ENCODE data around the gene ERVK3-1.

ERVK3-1 gene

GRCh38 chr19:58349590-58349989, 44.4 kb downstream of the ERVK3-1 start:
- H3K27ac ChIP-seq: no peak overlapping the region
- DNase-seq (ENCODE audit: low spot score): no peak
- POLR2A ChIA-PET (ENCODE audit: low non-redundant PET): interaction anchor here (1.1 kb wide), 1 partner anchor 54 kb away, joined by 3 read pairs; no protein-coding TSS in a partner anchor
- CTCF ChIA-PET: interaction anchor here (0.6 kb wide), 1 partner anchor 22 kb away, joined by 4 read pairs; no protein-coding TSS in a partner anchor
- TF ChIP-seq CTCF (conservative IDR thresholded peaks at IDR 0.05; ENCODE audit: low read depth): no peak

GRCh38 chr19:58350001-58350861, 45.1 kb downstream of the ERVK3-1 start:
- ChIA-PET CTCF (interaction anchor here (0.6 to 0.7 kb wide), 2 partner anchors 22 to 168 kb away, joined by 3 to 4 read pairs; no protein-coding TSS in a partner anchor), POLR2A (ENCODE audit: low non-redundant PET) (interaction anchor here (1.1 kb wide), 1 partner anchor 53 kb away, joined by 3 read pairs; no protein-coding TSS in a partner anchor)
- H3K27ac ChIP-seq: no peak overlapping the region
- TF ChIP-seq CTCF (conservative IDR thresholded peaks at IDR 0.05; ENCODE audit: low read depth): no peak
- no peak for DNase-seq (ENCODE audit: low spot score)

GRCh38 chr19:58350871-58351557, 45.8 kb downstream of the ERVK3-1 start:
- no peak overlapping the region for H3K27ac ChIP-seq
- POLR2A ChIA-PET (ENCODE audit: low non-redundant PET): interaction anchor here (1.0 kb wide), 1 partner anchor 12 kb away, joined by 3 read pairs; the partner anchor contains the start of gene ZNF497
- CTCF ChIA-PET: no interaction called here
- TF ChIP-seq CTCF (conservative IDR thresholded peaks at IDR 0.05; ENCODE audit: low read depth): no peak
- no peak for DNase-seq (ENCODE audit: low spot score)

- POLR2A ChIA-PET (ENCODE audit: low non-redundant PET): interaction anchor here (1.0 kb wide), 1 partner anchor 11 kb away, joined by 3 read pairs; the partner anchor contains the start of gene ZNF497
Observed at GRCh38 chr19:58351558-58351878, 46.3 kb downstream of the ERVK3-1 start.

GRCh38 chr19:58351990-58352755, 47.0 kb downstream of the ERVK3-1 start:
- H3K27ac ChIP-seq: no peak overlapping the region
- CTCF ChIA-PET: interaction anchor here (0.6 kb wide), 1 partner anchor 167 kb away, joined by 4 read pairs; no protein-coding TSS in a partner anchor
- POLR2A ChIA-PET (ENCODE audit: low non-redundant PET): interaction anchor here (0.6 to 1.0 kb wide), 2 partner anchors 11 kb away, joined by 3 to 4 read pairs; partner anchors contain the start of gene ZNF497
- TF ChIP-seq CTCF (conservative IDR thresholded peaks at IDR 0.05; ENCODE audit: low read depth): no peak
- no peak for DNase-seq (ENCODE audit: low spot score)

More at GRCh38 chr19:58351558-58351878, 46.3 kb downstream of the ERVK3-1 start:
- CTCF ChIA-PET: interaction anchor here (0.6 kb wide), 1 partner anchor 167 kb away, joined by 4 read pairs; no protein-coding TSS in a partner anchor
- no peak for DNase-seq (ENCODE audit: low spot score)
- H3K27ac ChIP-seq: no peak overlapping the region
- TF ChIP-seq CTCF (conservative IDR thresholded peaks at IDR 0.05; ENCODE audit: low read depth): no peak
